H1 (cell line): ENCODE results near the gene TCIRG1. TPM values are rescaled to one million over a fixed set of nuclear protein-coding genes. Genes with fewer than 3 reads are reported as not detected.

Experiments used
- EZH2 ChIP-seq: fragments of 200-600 bp; sonication (generic); IDR thresholded peaks from 2 replicates; pipeline ENCODE4 v1.7.1; 2012; ENCODE audit warnings: low read depth, mild to moderate bottlenecking, moderate library complexity, low read length, inconsistent platforms; ENCODE audit not compliant: severe bottlenecking
- polyA plus RNA-seq, 7 experiments: library from polyadenylated mRNA; depleted of rRNA in 3 of 7; stranded (reverse) in 5 of 7; unstranded in 2 of 7; fragments of >200 nt in 5 of 7; fragments of 200-250 nt in 2 of 7; gene quantifications; 1 replicate in 5 of 7; 2 replicates in 1 of 7; 4 replicates in 1 of 7; pipeline versions ENCODE4 v1.2.1 to v1.2.3, GENCODE V29; 2011 to 2013; ENCODE audit warnings: missing spikeins in 2 of 7, mixed read lengths in 2 of 7
- total RNA-seq: library from RNA; stranded (reverse); fragmentation: NEBNext Ultra II Directional; extraction: Animal tissue kit (Norgen Biotek cat#: 25700); gene quantifications from 2 replicates; pipeline ENCODE4 v1.2.1, GENCODE V29; 2021
- TF ChIP-seq, protein P1 (sequence below): fragments of 300-600 bp; sonication (generic); IDR thresholded peaks from 2 replicates; pipeline ENCODE4 v1.7.1; 2012; ENCODE audit warnings: low read length, moderate library complexity, mild to moderate bottlenecking, inconsistent platforms; ENCODE audit not compliant: insufficient replicate concordance

TCIRG1 gene
- total and polyA plus RNA-seq, 2 of the 8 experiments (the other 6 are each of a cell fraction or from before 2014, with no cell fraction given), result 25.3 to 39.6 TPM

DNA sequence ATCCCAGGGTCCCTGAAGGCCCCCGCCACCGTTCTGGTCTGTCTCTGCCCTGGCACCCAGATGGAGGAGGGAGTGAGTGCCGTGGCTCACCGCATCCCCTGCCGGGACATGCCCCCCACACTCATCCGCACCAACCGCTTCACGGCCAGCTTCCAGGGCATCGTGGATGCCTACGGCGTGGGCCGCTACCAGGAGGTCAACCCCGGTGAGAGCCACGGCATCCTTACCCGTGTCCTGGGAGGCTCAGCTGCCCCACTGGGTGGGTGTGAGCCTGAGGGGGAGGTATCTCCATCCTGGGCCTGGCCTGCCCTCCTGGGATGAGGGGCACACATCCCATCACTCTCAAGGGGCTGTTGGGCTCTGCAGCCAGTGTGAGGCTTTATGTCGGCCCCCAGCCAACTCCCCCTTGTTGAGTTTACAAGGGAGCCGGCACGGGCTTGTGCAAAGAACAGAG is 6.1 kb downstream of the TCIRG1 start (continued):
- TF ChIP-seq, protein P1, sequence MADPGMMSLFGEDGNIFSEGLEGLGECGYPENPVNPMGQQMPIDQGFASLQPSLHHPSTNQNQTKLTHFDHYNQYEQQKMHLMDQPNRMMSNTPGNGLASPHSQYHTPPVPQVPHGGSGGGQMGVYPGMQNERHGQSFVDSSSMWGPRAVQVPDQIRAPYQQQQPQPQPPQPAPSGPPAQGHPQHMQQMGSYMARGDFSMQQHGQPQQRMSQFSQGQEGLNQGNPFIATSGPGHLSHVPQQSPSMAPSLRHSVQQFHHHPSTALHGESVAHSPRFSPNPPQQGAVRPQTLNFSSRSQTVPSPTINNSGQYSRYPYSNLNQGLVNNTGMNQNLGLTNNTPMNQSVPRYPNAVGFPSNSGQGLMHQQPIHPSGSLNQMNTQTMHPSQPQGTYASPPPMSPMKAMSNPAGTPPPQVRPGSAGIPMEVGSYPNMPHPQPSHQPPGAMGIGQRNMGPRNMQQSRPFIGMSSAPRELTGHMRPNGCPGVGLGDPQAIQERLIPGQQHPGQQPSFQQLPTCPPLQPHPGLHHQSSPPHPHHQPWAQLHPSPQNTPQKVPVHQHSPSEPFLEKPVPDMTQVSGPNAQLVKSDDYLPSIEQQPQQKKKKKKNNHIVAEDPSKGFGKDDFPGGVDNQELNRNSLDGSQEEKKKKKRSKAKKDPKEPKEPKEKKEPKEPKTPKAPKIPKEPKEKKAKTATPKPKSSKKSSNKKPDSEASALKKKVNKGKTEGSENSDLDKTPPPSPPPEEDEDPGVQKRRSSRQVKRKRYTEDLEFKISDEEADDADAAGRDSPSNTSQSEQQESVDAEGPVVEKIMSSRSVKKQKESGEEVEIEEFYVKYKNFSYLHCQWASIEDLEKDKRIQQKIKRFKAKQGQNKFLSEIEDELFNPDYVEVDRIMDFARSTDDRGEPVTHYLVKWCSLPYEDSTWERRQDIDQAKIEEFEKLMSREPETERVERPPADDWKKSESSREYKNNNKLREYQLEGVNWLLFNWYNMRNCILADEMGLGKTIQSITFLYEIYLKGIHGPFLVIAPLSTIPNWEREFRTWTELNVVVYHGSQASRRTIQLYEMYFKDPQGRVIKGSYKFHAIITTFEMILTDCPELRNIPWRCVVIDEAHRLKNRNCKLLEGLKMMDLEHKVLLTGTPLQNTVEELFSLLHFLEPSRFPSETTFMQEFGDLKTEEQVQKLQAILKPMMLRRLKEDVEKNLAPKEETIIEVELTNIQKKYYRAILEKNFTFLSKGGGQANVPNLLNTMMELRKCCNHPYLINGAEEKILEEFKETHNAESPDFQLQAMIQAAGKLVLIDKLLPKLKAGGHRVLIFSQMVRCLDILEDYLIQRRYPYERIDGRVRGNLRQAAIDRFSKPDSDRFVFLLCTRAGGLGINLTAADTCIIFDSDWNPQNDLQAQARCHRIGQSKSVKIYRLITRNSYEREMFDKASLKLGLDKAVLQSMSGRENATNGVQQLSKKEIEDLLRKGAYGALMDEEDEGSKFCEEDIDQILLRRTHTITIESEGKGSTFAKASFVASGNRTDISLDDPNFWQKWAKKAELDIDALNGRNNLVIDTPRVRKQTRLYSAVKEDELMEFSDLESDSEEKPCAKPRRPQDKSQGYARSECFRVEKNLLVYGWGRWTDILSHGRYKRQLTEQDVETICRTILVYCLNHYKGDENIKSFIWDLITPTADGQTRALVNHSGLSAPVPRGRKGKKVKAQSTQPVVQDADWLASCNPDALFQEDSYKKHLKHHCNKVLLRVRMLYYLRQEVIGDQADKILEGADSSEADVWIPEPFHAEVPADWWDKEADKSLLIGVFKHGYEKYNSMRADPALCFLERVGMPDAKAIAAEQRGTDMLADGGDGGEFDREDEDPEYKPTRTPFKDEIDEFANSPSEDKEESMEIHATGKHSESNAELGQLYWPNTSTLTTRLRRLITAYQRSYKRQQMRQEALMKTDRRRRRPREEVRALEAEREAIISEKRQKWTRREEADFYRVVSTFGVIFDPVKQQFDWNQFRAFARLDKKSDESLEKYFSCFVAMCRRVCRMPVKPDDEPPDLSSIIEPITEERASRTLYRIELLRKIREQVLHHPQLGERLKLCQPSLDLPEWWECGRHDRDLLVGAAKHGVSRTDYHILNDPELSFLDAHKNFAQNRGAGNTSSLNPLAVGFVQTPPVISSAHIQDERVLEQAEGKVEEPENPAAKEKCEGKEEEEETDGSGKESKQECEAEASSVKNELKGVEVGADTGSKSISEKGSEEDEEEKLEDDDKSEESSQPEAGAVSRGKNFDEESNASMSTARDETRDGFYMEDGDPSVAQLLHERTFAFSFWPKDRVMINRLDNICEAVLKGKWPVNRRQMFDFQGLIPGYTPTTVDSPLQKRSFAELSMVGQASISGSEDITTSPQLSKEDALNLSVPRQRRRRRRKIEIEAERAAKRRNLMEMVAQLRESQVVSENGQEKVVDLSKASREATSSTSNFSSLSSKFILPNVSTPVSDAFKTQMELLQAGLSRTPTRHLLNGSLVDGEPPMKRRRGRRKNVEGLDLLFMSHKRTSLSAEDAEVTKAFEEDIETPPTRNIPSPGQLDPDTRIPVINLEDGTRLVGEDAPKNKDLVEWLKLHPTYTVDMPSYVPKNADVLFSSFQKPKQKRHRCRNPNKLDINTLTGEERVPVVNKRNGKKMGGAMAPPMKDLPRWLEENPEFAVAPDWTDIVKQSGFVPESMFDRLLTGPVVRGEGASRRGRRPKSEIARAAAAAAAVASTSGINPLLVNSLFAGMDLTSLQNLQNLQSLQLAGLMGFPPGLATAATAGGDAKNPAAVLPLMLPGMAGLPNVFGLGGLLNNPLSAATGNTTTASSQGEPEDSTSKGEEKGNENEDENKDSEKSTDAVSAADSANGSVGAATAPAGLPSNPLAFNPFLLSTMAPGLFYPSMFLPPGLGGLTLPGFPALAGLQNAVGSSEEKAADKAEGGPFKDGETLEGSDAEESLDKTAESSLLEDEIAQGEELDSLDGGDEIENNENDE, result no peak
- no peak for TF ChIP-seq EZH2
- TF ChIP-seq, all 59 proteins: peak for 0
